HEK293T (cell line): ENCODE data around the gene RGS3.

Experiments used
- BHLHE40 ChIP-seq: fragments of 450-650 bp; IDR thresholded peaks from 2 replicates; pipeline ENCODE4 v1.6.1; 2016; ENCODE audit warnings: mild to moderate bottlenecking, moderate library complexity, borderline replicate concordance
- FOXM1 ChIP-seq: fragments of 450-650 bp; IDR thresholded peaks from 2 replicates; pipeline ENCODE4 v1.6.1; 2017; ENCODE audit warnings: mild to moderate bottlenecking, borderline replicate concordance
- NFRKB ChIP-seq: fragments of 450-650 bp; IDR thresholded peaks from 2 replicates; pipeline ENCODE4 v1.6.1; 2016; ENCODE audit warnings: mild to moderate bottlenecking, moderate library complexity
- SP1 ChIP-seq: fragments of 450-650 bp; IDR thresholded peaks from 2 replicates; pipeline ENCODE4 v1.6.1; 2017
- TARDBP ChIP-seq: fragments of 450-650 bp; IDR thresholded peaks from 2 replicates; pipeline ENCODE4 v1.6.1; 2016

DNA sequence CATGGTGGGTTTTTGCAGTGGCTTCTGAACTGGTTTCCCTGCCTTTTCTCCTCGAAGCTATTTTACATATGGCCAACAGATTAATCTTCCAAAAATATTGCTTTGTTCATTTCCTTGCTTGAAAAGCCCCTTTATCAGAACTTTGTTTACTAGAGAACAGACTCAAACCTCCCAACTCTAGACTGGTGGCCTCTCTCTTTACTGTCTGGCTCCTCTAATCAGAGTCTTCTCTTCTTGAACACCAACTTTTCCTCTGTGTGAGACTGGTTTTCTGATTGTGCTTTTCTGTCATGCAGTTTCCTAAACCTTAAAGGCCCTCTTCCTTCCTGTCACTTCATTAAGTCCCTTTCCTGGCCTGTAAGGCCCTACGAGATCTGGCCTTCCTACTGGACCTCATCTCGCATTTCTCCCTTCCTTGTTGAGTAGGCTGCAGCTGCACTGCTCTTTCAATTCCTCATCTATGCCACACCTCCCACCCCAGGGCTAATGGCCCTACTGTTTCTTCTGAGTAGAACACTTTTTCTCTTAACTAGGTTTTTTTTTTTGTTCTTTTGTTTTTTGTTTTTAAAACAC lies 47.3 kb upstream of the RGS3 start:
- TF ChIP-seq NFRKB (no peak), SP1 (no peak), FOXM1 (no peak), BHLHE40 (no peak), TARDBP (no peak)
